ENCODE results near the gene FAM131A.

GRCh38 chr3:184295771-184296170, 41.6 kb upstream of the FAM131A start:
- TF ChIP-seq SUZ12 (IDR thresholded peaks at IDR 0.05) (no peak), FOXM1 (IDR thresholded peaks at IDR 0.05; ENCODE audit: borderline replicate concordance) (no peak), BHLHE40 (IDR thresholded peaks at IDR 0.05; ENCODE audit: borderline replicate concordance) (no peak), PKNOX1 (IDR thresholded peaks at IDR 0.05) (no peak), SP1 (IDR thresholded peaks at IDR 0.05) (no peak), LEF1 (IDR thresholded peaks at IDR 0.05; ENCODE audit: borderline replicate concordance) (no peak), CTBP1 (IDR thresholded peaks at IDR 0.05; ENCODE audit: borderline replicate concordance) (no peak), L3MBTL2 (conservative IDR thresholded peaks at IDR 0.05) (no peak), FOXK2 (IDR thresholded peaks at IDR 0.05) (no peak), NFRKB (IDR thresholded peaks at IDR 0.05) (no peak)
